Pons (tissue), 1 donor: ENCODE data around the gene BAHCC1.
A peak's percentile ranks its signal among the peaks of the same experiment; 100 is the strongest.

Source experiments
- DNase-seq: peaks from one replicate; pipeline ENCODE4 v3.0.0-alpha.2; 2016; ENCODE audit warnings: low spot score

The BAHCC1 gene

GRCh38 chr17:81398176-81398831, 3.0 kb downstream of the BAHCC1 start:
- DNase-seq = no peak

- no peak for DNase-seq
Measured at GRCh38 chr17:81398832-81399411, 3.7 kb downstream of the BAHCC1 start.

GRCh38 chr17:81399481-81400153, 4.4 kb downstream of the BAHCC1 start:
- no peak for DNase-seq

GRCh38 chr17:81400154-81400977, 5.1 kb downstream of the BAHCC1 start:
- no peak for DNase-seq

- no peak for DNase-seq
Measured at GRCh38 chr17:81400996-81401722, 5.9 kb downstream of the BAHCC1 start.

- DNase-seq = no peak
Measured at GRCh38 chr17:81401723-81402529, 6.7 kb downstream of the BAHCC1 start.

- no peak for DNase-seq
Measured at GRCh38 chr17:81402530-81402941, 7.3 kb downstream of the BAHCC1 start.

- DNase-seq = no peak
Measured at GRCh38 chr17:81402981-81403467, 7.8 kb downstream of the BAHCC1 start.

GRCh38 chr17:81403671-81404534, 8.6 kb downstream of the BAHCC1 start:
- DNase-seq = no peak

- DNase-seq = no peak
Measured at GRCh38 chr17:81404558-81405165, 9.4 kb downstream of the BAHCC1 start.

GRCh38 chr17:81405411-81405872, 10.2 kb downstream of the BAHCC1 start:
- DNase-seq = no peak

GRCh38 chr17:81406117-81406953, 11.1 kb downstream of the BAHCC1 start:
- no peak for DNase-seq

GRCh38 chr17:81408049-81408448, 12.8 kb downstream of the BAHCC1 start:
- DNase-seq = no peak

GRCh38 chr17:81409190-81409935, 14.1 kb downstream of the BAHCC1 start:
- peak; percentile 2 for DNase-seq

- DNase-seq = no peak
Measured at GRCh38 chr17:81410852-81411251, 15.6 kb downstream of the BAHCC1 start.

GRCh38 chr17:81411305-81411704, 16.0 kb downstream of the BAHCC1 start:
- no peak for DNase-seq

- DNase-seq = no peak
Measured at GRCh38 chr17:81412490-81413093, 17.3 kb downstream of the BAHCC1 start.
